Measurements from ENCODE around the gene GPR68. TPM values are rescaled to one million over a fixed set of nuclear protein-coding genes. Genes with fewer than 3 reads are reported as not detected.

Gene GPR68
- total and polyA plus RNA-seq, 2 donors (not counting 1 experiment from before 2014, with no cell fraction given) = 0.31 to 0.34 TPM

DNA sequence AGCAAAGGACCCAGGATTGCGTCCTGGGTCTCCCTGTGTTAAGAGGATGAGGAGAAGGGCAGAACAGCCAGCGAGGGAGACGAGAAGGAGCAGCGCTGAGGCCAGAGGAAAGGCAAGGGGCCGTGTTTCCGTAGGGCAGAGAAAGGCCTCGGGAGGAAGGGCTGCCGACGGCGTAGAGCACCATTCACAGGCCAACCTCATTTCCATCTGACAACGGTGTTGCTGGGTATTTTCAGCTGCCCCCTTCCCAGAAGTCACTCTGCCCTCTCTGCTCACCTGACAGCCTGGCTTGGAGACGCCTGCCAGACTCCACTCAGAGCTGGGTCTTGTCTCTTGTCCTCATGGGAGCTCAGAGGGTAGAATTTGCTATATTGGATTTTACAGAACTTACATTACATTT lies 51.4 kb downstream of the GPR68 start:
- ATAC-seq (ENCODE audit: low read depth) = no peak
- no peak overlapping the region for H3K4me3 Mint-ChIP-seq

DNA sequence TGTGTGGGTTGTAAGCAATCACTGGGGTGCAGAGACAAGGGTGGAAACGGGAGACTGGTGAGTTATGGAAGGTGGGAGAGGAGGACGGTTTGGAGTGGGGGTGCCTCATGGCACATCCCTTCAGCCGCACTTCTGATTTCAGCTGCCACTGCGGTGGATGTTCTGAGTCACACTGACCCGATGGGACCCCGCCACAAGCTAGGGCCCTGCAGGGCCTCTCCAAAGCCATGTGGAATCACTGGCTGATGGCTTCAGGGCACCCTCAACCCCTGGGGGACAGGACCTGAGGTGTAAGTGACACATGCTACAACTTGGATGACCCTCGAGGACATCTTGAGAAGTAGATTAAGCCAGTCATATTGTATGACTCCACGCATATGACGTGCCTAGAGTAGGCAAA lies 53.7 kb downstream of the GPR68 start:
- Mint-ChIP-seq H3K4me1 (no peaks in the 10 kb centered on the region), H3K4me3 (no peak overlapping the region), H3K27me3 (no peaks in the 10 kb centered on the region), H3K27ac (no peak overlapping the region), H3K9me3 (ENCODE audit: insufficient read depth) (no peaks in the 10 kb centered on the region)
- peaks cover 5% of the 10 kb centered on the region for H4K20me1 ChIP-seq (ENCODE audit: control insufficient read depth, insufficient read depth, low read length, poor library complexity, severe bottlenecking)
- H3K36me3 ChIP-seq (replicated peaks in 1 of 2; ENCODE audit: control extremely low read depth in 1 of 2, control insufficient read depth in 1 of 2, extremely low read depth in 1 of 2, insufficient read depth in 2 of 2, low read length in 1 of 2) = peaks cover 2 to 74% of the 10 kb centered on the region in 2 experiments
- ChIA-PET CTCF (interaction anchor here (1.0 kb wide), 1 partner anchor 17 kb away, joined by 4 read pairs; no protein-coding TSS in a partner anchor), POLR2A (no interaction called here)
- H3K9ac ChIP-seq (ENCODE audit: low read length) = no peak overlapping the region
- no peak overlapping the region for H2AFZ ChIP-seq (ENCODE audit: insufficient read depth, low read depth, low read length, poor library complexity, severe bottlenecking)
- peaks cover 7% of the 10 kb centered on the region for H3K79me2 ChIP-seq (ENCODE audit: control insufficient read depth, insufficient read depth, low read length)
- H3K4me3 ChIP-seq (ENCODE audit: control extremely low read depth in 1 of 5, extremely low read depth in 1 of 5, insufficient read depth in 1 of 5, low read depth in 2 of 5, low read length in 4 of 5) = no peak overlapping the region
- TF ChIP-seq, protein P1, sequence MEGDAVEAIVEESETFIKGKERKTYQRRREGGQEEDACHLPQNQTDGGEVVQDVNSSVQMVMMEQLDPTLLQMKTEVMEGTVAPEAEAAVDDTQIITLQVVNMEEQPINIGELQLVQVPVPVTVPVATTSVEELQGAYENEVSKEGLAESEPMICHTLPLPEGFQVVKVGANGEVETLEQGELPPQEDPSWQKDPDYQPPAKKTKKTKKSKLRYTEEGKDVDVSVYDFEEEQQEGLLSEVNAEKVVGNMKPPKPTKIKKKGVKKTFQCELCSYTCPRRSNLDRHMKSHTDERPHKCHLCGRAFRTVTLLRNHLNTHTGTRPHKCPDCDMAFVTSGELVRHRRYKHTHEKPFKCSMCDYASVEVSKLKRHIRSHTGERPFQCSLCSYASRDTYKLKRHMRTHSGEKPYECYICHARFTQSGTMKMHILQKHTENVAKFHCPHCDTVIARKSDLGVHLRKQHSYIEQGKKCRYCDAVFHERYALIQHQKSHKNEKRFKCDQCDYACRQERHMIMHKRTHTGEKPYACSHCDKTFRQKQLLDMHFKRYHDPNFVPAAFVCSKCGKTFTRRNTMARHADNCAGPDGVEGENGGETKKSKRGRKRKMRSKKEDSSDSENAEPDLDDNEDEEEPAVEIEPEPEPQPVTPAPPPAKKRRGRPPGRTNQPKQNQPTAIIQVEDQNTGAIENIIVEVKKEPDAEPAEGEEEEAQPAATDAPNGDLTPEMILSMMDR (IDR thresholded peaks at IDR 0.05) = no peak
- TF ChIP-seq EZH2 (IDR thresholded peaks at IDR 0.05; ENCODE audit: borderline replicate concordance, insufficient read depth, low read depth, low read length, poor library complexity, severe bottlenecking) = no peak
- no peak overlapping the region for H3K27ac ChIP-seq (ENCODE audit: low read length in 2 of 2)
- DNase-seq = no peak
- no peaks in the 10 kb centered on the region for H3K9me3 ChIP-seq (ENCODE audit: control extremely low read depth in 1 of 3, control insufficient read depth in 2 of 3, insufficient read depth in 1 of 3, low read length in 2 of 3)
- H3K27me3 ChIP-seq (replicated peaks in 1 of 4; ENCODE audit: control extremely low read depth in 1 of 4, control insufficient read depth in 3 of 4, insufficient read depth in 4 of 4, low read length in 3 of 4) = no peaks in the 10 kb centered on the region
- H3K4me2 ChIP-seq (replicated peaks; ENCODE audit: low read depth, low read length, poor library complexity, severe bottlenecking) = no peak overlapping the region
- intact Hi-C loops (cut with micrococcal nuclease) = no loop called here
- no peak for ATAC-seq (ENCODE audit: low read depth)
- H3K4me1 ChIP-seq (ENCODE audit: control insufficient read depth in 2 of 2, insufficient read depth in 2 of 2, low read length in 2 of 2) = no peaks in the 10 kb centered on the region
- WGBS (ENCODE audit: insufficient coverage) = over 99% methylated on average over 9 of the region's 9 CpGs

More for the DNA sequence above, 51.4 kb downstream of the GPR68 start:
- no peak for TF ChIP-seq EZH2 (IDR thresholded peaks at IDR 0.05; ENCODE audit: borderline replicate concordance, insufficient read depth, low read depth, low read length, poor library complexity, severe bottlenecking)
- TF ChIP-seq, protein P1 (IDR thresholded peaks at IDR 0.05) = no peak
- WGBS (ENCODE audit: insufficient coverage) = 95% methylated on average over 7 of the region's 12 CpGs
- Histone ChIP-seq H3K4me1 (ENCODE audit: control insufficient read depth in 2 of 2, insufficient read depth in 2 of 2, low read length in 2 of 2) (no peaks in the 10 kb centered on the region), H3K4me2 (replicated peaks; ENCODE audit: low read depth, low read length, poor library complexity, severe bottlenecking) (no peak overlapping the region), H3K4me3 (ENCODE audit: control extremely low read depth in 1 of 5, extremely low read depth in 1 of 5, insufficient read depth in 1 of 5, low read depth in 2 of 5, low read length in 4 of 5) (no peak overlapping the region), H3K27me3 (replicated peaks in 1 of 4; ENCODE audit: control extremely low read depth in 1 of 4, control insufficient read depth in 3 of 4, insufficient read depth in 4 of 4, low read length in 3 of 4) (no peaks in the 10 kb centered on the region), H3K9me3 (ENCODE audit: control extremely low read depth in 1 of 3, control insufficient read depth in 2 of 3, insufficient read depth in 1 of 3, low read length in 2 of 3) (no peaks in the 10 kb centered on the region), H3K9ac (ENCODE audit: low read length) (no peak overlapping the region), H4K20me1 (ENCODE audit: control insufficient read depth, insufficient read depth, low read length, poor library complexity, severe bottlenecking) (peaks cover 5% of the 10 kb centered on the region), H2AFZ (ENCODE audit: insufficient read depth, low read depth, low read length, poor library complexity, severe bottlenecking) (no peak overlapping the region), H3K36me3 (replicated peaks in 1 of 2; ENCODE audit: control extremely low read depth in 1 of 2, control insufficient read depth in 1 of 2, extremely low read depth in 1 of 2, insufficient read depth in 2 of 2, low read length in 1 of 2) (peaks cover 9 to 76% of the 10 kb centered on the region in 2 experiments), H3K27ac (ENCODE audit: low read length in 2 of 2) (no peak overlapping the region), H3K79me2 (ENCODE audit: control insufficient read depth, insufficient read depth, low read length) (peaks cover 7% of the 10 kb centered on the region)
- intact Hi-C loops (cut with micrococcal nuclease) = no loop called here
- no peaks in the 10 kb centered on the region for H3K9me3 Mint-ChIP-seq (ENCODE audit: insufficient read depth)
- H3K4me1 Mint-ChIP-seq = no peaks in the 10 kb centered on the region
- POLR2A ChIA-PET = interaction anchor here (0.5 kb wide), 1 partner anchor 95 kb away, joined by 7 read pairs; no protein-coding TSS in a partner anchor
- H3K27ac Mint-ChIP-seq = no peak overlapping the region
- CTCF ChIA-PET = interaction anchor here (1.0 to 2.5 kb wide), 3 partner anchors 16 to 93 kb away, joined by 3 to 17 read pairs (median 14); no protein-coding TSS in a partner anchor
- no peak for DNase-seq
- no peaks in the 10 kb centered on the region for H3K27me3 Mint-ChIP-seq
